GM20000 (cell line): ENCODE measurements around the gene EMX1.

ENCODE experiments used
- DNase-seq: peaks from one replicate; pipeline ENCODE4 v3.0.0; 2012; ENCODE audit warnings: low spot score
- CTCF ChIP-seq: IDR thresholded peaks from 2 replicates; pipeline ENCODE4 v1.5.1; 2012; ENCODE audit warnings: mild to moderate bottlenecking, control low read depth; ENCODE audit errors: extremely low read depth, missing control alignments

EMX1 gene

GRCh38 chr2:72915320-72915906 lies 1.9 kb upstream of the EMX1 start:
- peak; percentile 76 for DNase-seq
- TF ChIP-seq CTCF, result no peak

GRCh38 chr2:72915907-72916742 lies 1.2 kb upstream of the EMX1 start:
- DNase-seq, result peak; percentile 87

GRCh38 chr2:72916743-72917137 lies 579 bp upstream of the EMX1 start:
- no peak for DNase-seq
- no peak for TF ChIP-seq CTCF

More at GRCh38 chr2:72915907-72916742, 1.2 kb upstream of the EMX1 start:
- TF ChIP-seq CTCF, result no peak

GRCh38 chr2:72917877-72918553 lies 696 bp downstream of the EMX1 start:
- no peak for TF ChIP-seq CTCF
- peak; percentile 55 for DNase-seq

- no peak for DNase-seq
- no peak for TF ChIP-seq CTCF
Observed at GRCh38 chr2:72919414-72920317, 2.3 kb downstream of the EMX1 start.

GRCh38 chr2:72920318-72921087 lies 3.2 kb downstream of the EMX1 start:
- DNase-seq, result peak; percentile 56

More at GRCh38 chr2:72920318-72921087, 3.2 kb downstream of the EMX1 start:
- no peak for TF ChIP-seq CTCF
